GM18502 (cell line): ENCODE measurements around the gene PDYN.

Experiments used
- ATAC-seq: cut with Tn5 transposase; IDR thresholded peaks from one replicate; pipeline ENCODE4 v1.9.1; 2021; ENCODE audit warnings: mild to moderate bottlenecking; ENCODE audit not compliant: unreplicated experiment, poor library complexity

PDYN gene

DNA sequence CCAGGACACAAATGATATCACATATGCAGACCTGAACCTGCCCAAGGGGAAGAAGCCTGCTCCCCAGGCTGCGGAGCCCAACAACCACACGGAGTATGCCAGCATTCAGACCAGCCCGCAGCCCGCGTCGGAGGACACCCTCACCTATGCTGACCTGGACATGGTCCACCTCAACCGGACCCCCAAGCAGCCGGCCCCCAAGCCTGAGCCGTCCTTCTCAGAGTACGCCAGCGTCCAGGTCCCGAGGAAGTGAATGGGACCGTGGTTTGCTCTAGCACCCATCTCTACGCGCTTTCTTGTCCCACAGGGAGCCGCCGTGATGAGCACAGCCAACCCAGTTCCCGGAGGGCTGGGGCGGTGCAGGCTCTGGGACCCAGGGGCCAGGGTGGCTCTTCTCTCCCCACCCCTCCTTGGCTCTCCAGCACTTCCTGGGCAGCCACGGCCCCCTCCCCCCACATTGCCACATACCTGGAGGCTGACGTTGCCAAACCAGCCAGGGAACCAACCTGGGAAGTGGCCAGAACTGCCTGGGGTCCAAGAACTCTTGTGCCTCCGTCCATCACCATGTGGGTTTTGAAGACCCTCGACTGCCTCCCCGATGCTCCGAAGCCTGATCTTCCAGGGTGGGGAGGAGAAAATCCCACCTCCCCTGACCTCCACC is 56.4 kb downstream of the PDYN start:
- no peak for ATAC-seq

DNA sequence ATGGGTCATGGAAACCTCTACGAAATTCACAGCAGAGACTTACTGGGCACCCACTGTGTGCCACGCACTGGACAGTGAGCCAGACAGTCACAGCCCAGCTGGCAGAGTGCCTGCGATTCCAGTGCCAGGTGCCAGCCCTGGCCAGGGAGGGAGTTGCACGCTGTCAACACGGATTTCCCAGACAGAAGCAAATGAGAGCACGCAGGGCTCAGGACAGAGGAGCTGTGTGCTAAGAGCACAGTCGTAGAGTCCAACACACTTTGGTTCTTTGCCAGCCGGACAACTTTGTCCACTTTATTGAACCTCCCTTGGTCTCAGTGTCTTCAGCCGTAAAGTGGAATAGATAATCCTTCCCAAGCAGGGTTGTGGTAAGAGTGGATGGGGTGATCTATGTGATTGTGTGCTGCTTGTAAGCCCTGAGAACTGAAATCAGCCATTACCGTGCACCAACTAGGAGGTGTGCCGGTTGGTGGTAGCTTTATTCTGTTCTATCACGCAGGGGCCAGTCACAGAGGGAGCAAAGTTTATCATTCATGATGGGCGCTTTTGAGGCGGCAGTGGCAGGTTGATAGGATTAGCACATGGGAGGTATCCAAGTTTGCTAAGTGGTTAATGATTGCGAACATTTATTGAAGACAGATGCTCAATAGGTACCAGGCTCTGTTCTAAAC is 58.0 kb downstream of the PDYN start:
- ATAC-seq: no peak

DNA sequence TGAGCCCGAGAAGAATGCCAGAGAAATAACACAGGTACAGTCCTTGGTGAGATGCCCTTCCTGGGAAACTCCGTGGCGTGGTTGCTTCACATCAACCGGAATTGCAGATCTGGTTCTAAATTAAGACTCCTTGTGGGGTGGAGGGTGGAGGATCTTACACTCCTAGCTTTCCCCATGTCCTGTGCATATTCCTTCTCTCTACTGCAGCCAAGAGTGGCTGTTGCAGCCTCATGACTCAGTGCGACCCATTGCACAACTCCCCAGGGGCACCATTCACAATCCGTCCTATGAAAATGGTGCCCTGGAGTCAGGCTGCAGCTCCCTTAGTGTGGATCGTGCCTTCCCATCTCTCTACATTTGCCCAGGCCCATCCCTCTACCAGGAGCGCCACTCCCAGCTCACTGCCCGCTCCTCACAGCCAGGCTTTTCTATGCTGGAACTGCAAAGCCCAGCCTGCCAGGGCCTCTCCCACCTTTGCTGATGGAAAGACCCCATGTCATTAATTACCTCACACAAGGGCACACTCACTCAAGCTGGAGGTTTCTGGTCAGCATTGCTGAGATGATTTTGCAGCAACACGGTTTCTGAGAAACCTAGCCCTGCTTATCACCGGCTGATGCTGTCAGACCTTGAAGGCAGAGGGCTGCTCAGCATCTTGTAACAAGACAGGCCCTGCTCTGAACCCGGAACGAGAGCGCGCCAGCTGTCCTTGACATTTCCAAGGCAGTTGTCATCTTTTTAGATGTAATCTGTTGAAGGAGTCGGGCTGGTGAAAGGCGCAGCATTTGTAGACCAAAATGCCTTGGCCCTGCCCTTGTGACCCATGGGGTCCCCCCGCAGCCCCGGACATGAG is 58.9 kb downstream of the PDYN start:
- ATAC-seq: no peak

DNA sequence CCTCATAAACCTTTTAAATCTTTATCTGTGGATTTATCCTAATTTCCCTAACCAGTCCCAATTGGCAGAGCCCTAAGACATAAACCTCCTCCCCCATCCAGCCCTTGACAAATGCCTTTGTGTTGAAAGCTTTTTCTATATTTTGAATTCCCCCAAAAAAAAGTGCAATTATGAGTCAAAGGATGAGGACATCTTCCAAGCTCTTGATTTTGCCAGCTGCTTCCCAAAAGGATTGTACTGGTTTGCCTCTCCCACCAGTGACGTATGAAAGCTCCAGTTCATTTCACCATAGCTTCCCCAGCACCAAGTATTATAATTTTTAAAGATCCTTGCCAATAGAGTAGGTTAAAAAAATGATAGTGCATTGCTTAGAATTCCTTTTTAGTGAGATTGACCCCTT is 59.7 kb downstream of the PDYN start:
- ATAC-seq: no peak

DNA sequence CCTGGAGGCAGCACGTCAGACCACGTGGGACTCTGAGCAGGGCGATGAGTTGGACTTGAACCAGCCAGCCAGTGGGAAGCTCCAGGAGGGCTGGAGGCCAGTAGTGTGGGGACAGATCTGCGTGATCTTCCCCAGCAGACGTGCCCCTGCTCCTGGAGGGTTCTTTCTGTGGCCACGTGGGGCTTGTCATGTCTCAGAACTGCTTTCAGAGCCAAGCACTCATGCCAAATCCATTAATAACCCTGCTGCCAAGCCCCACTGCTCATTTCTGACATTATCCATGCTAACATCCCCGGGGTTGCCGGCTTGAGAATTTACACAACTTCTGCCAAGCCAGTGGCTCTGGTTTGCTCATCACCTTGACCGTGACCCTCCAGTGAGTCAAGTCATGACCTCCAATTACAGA is 60.4 kb downstream of the PDYN start:
- no peak for ATAC-seq

DNA sequence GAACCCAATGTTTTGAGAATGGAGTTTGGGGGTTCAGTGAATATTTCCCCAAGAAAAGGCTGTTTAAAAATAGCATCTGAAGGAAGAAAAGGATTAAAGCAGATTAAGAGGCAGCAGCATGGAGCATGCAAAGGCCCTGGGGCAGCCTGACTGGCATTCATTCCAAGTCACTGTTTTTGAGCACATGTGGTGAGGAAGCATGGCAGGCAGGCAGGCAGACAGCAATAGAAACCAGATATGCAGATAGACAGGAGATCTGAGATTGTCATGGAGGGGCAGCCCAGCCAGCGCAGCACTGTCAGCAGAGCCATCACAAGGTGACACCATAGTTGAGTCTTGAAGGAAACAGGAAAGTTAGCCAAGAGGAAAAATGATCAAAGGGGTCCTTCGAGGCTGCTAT is 60.9 kb downstream of the PDYN start:
- ATAC-seq: no peak

DNA sequence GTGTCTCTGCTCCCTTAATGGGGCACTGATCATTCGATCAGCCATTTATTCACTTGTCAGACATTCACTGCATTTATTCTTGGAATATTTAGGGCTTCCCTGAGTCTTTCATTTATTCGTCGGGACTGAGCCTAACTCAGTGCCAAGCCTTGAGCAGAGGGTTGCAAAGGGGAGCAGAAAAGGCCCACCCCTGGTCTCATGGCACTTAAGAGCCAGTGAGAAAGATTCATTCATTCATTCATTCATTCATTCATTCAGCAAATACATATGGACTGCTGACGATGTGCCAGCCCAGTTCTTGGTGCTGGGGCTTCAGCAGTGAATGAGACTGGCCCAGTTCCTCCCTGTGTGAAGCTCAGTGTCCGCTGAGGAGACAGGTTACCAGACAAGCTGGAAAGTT is 62.0 kb downstream of the PDYN start:
- no peak for ATAC-seq

DNA sequence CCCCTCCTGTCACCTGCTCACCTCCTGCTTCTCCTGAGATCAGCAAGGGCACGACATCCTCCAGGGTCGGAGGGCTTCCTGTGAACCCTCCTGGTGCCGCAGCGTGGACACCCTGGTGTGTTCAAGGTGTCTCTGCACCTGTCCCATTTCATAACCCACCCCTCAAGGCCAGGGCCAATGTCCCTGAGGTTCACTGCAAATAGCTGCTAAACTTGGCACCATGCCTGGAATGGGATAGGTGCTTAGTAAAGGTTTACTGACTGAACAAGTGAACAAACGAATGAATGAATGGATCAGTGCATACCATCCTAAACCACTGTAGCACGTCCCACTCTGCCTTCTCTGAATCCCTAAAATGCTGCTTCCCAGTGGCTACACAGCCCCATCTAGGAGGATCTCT is 63.7 kb downstream of the PDYN start:
- ATAC-seq: no peak

DNA sequence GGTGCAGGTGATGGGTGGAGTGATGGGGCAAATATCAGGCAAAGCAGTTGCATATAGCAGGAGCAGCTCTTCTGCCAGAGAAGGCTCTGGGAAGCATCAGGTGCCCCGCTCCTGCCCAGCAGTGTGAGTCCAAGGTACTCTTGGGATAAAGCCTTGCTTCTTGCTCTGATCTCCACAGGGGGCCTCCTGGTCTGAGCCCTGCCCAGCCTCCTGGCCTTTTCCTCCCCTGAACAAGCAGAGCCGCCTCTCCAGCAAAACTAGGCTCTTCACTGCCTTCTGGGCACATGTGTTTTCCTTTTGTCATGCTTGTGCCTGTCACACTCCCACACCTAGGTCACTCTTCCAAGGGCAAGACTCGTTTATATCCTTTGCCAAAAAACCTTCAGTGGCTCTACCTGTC is 64.4 kb downstream of the PDYN start:
- no peak for ATAC-seq

DNA sequence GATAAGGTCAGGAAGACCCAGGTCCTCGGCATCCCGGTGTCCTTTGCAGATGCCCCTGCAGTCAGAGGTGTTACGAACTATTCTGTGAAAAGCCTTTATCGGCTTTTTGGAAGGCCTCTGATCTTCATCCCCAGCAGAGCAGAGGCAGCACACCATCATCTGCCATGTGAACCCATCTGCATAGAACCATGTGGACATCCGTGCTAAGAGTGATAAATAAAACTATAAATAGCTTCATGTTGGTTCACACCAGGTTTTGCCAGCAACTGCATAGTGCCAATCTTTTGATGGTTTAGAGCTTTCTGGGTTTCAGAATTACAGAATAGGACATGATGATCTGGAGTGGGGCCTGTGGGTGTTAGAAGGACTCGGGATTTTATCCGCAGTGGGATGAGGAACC is 65.1 kb downstream of the PDYN start:
- no peak for ATAC-seq
